NCI-H2081 (cell line): ENCODE results near the gene STAG3.
"Not testable (repeated sequence)": the region's sequence is repeated elsewhere in the genome, so short reads cannot be mapped to it uniquely, and the experiment has no call there.

ENCODE experiments used
- DNase-seq, 2 experiments: peaks; one replicate each; lab custom pipeline; 2025; lab: John Stamatoyannopoulos, UW

The STAG3 gene

GRCh38 chr7:100212631-100213286 is 35.0 kb downstream of the STAG3 start:
- no peak for DNase-seq

- DNase-seq: no peak
Measured at GRCh38 chr7:100213672-100214071, 36.0 kb downstream of the STAG3 start.

- DNase-seq: not testable (repeated sequence)
Measured at GRCh38 chr7:100214356-100214755, 36.6 kb downstream of the STAG3 start.

GRCh38 chr7:100215895-100216294 is 38.2 kb downstream of the STAG3 start:
- no peak for DNase-seq

GRCh38 chr7:100217934-100218333 is 40.2 kb downstream of the STAG3 start:
- peak; percentile 68 to 71 for DNase-seq

- no peak for DNase-seq
Measured at GRCh38 chr7:100219271-100219737, 41.6 kb downstream of the STAG3 start.

GRCh38 chr7:100219801-100220585 is 42.3 kb downstream of the STAG3 start, which contains the start of gene PVRIG:
Gene PVRIG, plus strand, starts transcription at chr7:100219949. Its CDS starts 22 bp downstream, at chr7:100219971.
- not testable (repeated sequence) for DNase-seq

GRCh38 chr7:100220586-100221230 is 43.0 kb downstream of the STAG3 start:
- no peak for DNase-seq

- DNase-seq: no peak
Measured at GRCh38 chr7:100221231-100221718, 43.6 kb downstream of the STAG3 start.

- DNase-seq: no peak
Measured at GRCh38 chr7:100221767-100222444, 44.2 kb downstream of the STAG3 start.

- no peak for DNase-seq
Measured at GRCh38 chr7:100222445-100223132, 44.9 kb downstream of the STAG3 start.

- DNase-seq: not testable (repeated sequence)
Measured at GRCh38 chr7:100223376-100223927, 45.7 kb downstream of the STAG3 start.

GRCh38 chr7:100224891-100225290 is 47.2 kb downstream of the STAG3 start:
- not testable (repeated sequence) for DNase-seq

- not testable (repeated sequence) for DNase-seq
Measured at GRCh38 chr7:100234660-100235317, 57.1 kb downstream of the STAG3 start.

- DNase-seq: not testable (repeated sequence)
Measured at GRCh38 chr7:100239975-100240374, 62.3 kb downstream of the STAG3 start.

GRCh38 chr7:100243385-100243784 is 65.7 kb downstream of the STAG3 start:
- not testable (repeated sequence) for DNase-seq

- not testable (repeated sequence) for DNase-seq
Measured at GRCh38 chr7:100244988-100245605, 67.4 kb downstream of the STAG3 start.

- DNase-seq: not testable (repeated sequence)
Measured at GRCh38 chr7:100246121-100246864, 68.6 kb downstream of the STAG3 start.

GRCh38 chr7:100246865-100247137 is 69.1 kb downstream of the STAG3 start:
- DNase-seq: not testable (repeated sequence)
